HepG2 (cell line): ENCODE results near the gene GDPD5. TPM values are rescaled to one million over a fixed set of nuclear protein-coding genes. Genes with fewer than 3 reads are reported as not detected.
A peak's percentile ranks its signal among the peaks of the same experiment; 100 is the strongest.

Experiments
- AKAP8 ChIP-seq: sonication (generic); formaldehyde crosslinking; IDR thresholded peaks from 2 replicates; pipeline ENCODE4 v1.5.1; 2020; ENCODE audit warnings: mild to moderate bottlenecking, missing genetic modification reagents
- ARID2 ChIP-seq: sonication (generic); formaldehyde crosslinking; IDR thresholded peaks from 2 replicates; pipeline ENCODE4 v1.8.1; 2022; ENCODE audit warnings: mild to moderate bottlenecking, missing genetic modification reagents, borderline replicate concordance
- CBX1 ChIP-seq: IDR thresholded peaks from one replicate; pipeline ENCODE4 v1.6.1; 2016; ENCODE audit warnings: antibody characterized with exemption, low read depth
- CEBPB ChIP-seq: IDR thresholded peaks from 2 replicates; pipeline ENCODE4 v1.6.1; 2011; ENCODE audit warnings: low read depth, low read length, improper control_type of control experiment, borderline replicate concordance
- E2F5 ChIP-seq: sonication (generic); formaldehyde crosslinking; conservative IDR thresholded peaks from 2 replicates; pipeline ENCODE4 v1.4.0; 2020; ENCODE audit warnings: missing genetic modification reagents
- FOXO1 ChIP-seq: sonication (generic); formaldehyde crosslinking; IDR thresholded peaks from 2 replicates; pipeline ENCODE4 v1.4.0; 2020; ENCODE audit warnings: missing genetic modification reagents
- GPN1 ChIP-seq: sonication (generic); formaldehyde crosslinking; IDR thresholded peaks from 2 replicates; pipeline ENCODE4 v1.5.1; 2020; ENCODE audit warnings: missing genetic modification reagents, borderline replicate concordance
- HNF1B ChIP-seq: sonication (generic); formaldehyde crosslinking; IDR thresholded peaks from 2 replicates; pipeline ENCODE4 v1.5.1; 2020; ENCODE audit warnings: mild to moderate bottlenecking, moderate library complexity, missing genetic modification reagents
- MEF2D ChIP-seq: sonication (generic); formaldehyde crosslinking; IDR thresholded peaks from 2 replicates; pipeline ENCODE4 v1.5.1; 2020; ENCODE audit warnings: mild to moderate bottlenecking, missing genetic modification reagents
- NFYC ChIP-seq: IDR thresholded peaks from 2 replicates; pipeline ENCODE4 v1.6.1; 2016; ENCODE audit warnings: missing genetic modification reagents, missing compliant biosample characterization
- NR0B2 ChIP-seq: sonication (generic); formaldehyde crosslinking; IDR thresholded peaks from 2 replicates; pipeline ENCODE4 v1.4.0; 2020; ENCODE audit warnings: mild to moderate bottlenecking, missing genetic modification reagents
- NR1H2 ChIP-seq: sonication (generic); formaldehyde crosslinking; IDR thresholded peaks from 2 replicates; pipeline ENCODE4 v1.8.1; 2022; ENCODE audit warnings: low read depth, missing genetic modification reagents, borderline replicate concordance
- PRDM4 ChIP-seq: sonication (generic); formaldehyde crosslinking; IDR thresholded peaks from 2 replicates; pipeline ENCODE4 v1.9.0; 2021; ENCODE audit warnings: missing genetic modification reagents, borderline replicate concordance
- RARA ChIP-seq: IDR thresholded peaks from 2 replicates; pipeline ENCODE4 v1.6.1; 2016; ENCODE audit warnings: missing genetic modification reagents, missing compliant biosample characterization
- THYN1 ChIP-seq: sonication (generic); formaldehyde crosslinking; IDR thresholded peaks from 2 replicates; pipeline ENCODE4 v1.8.1; 2023; ENCODE audit warnings: low read depth, mild to moderate bottlenecking, moderate library complexity, missing genetic modification reagents, borderline replicate concordance
- ZBTB2 ChIP-seq: sonication (generic); formaldehyde crosslinking; IDR thresholded peaks from 2 replicates; pipeline ENCODE4 v1.8.0; 2022; ENCODE audit warnings: low read depth, missing genetic modification reagents
- ZFP1 ChIP-seq: IDR thresholded peaks from 2 replicates; pipeline ENCODE4 v1.6.1; 2016
- ZKSCAN1 ChIP-seq: fragments of 150-350 bp; IDR thresholded peaks from 2 replicates; pipeline ENCODE4 v1.6.1; 2014; ENCODE audit warnings: low read length
- ZNF431 ChIP-seq: sonication (generic); formaldehyde crosslinking; IDR thresholded peaks from 2 replicates; pipeline ENCODE4 v1.9.0; 2022; ENCODE audit warnings: missing genetic modification reagents, low read depth, mild to moderate bottlenecking, borderline replicate concordance
- ZNF451 ChIP-seq: sonication (generic); formaldehyde crosslinking; IDR thresholded peaks from 2 replicates; pipeline ENCODE4 v1.5.0; 2020; ENCODE audit warnings: mild to moderate bottlenecking, missing genetic modification reagents
- ZNF468 ChIP-seq: sonication (generic); formaldehyde crosslinking; IDR thresholded peaks from 2 replicates; pipeline ENCODE4 v1.8.0; 2022; ENCODE audit warnings: mild to moderate bottlenecking, moderate library complexity, missing genetic modification reagents
- ZNF619 ChIP-seq: sonication (generic); formaldehyde crosslinking; IDR thresholded peaks from 2 replicates; pipeline ENCODE4 v1.4.0; 2020; ENCODE audit warnings: mild to moderate bottlenecking, missing genetic modification reagents
- ZNF788 ChIP-seq: sonication (generic); formaldehyde crosslinking; IDR thresholded peaks from 2 replicates; pipeline ENCODE4 v1.5.0; 2020; ENCODE audit warnings: mild to moderate bottlenecking, missing genetic modification reagents, borderline replicate concordance
- polyA plus RNA-seq, 8 experiments: library from polyadenylated mRNA; depleted of rRNA in 3 of 8; stranded (reverse) in 7 of 8; unstranded in 1 of 8; fragments of >200 nt; fragmentation: Illumina TruSeq in 4 of 8; extraction: Trizol in 4 of 8; gene quantifications; 2 replicates each; pipeline versions ENCODE4 v1.2.1 to v1.2.3, GENCODE V29; 2011 to 2016; ENCODE audit warnings: low read depth in 4 of 8, missing spikeins in 1 of 8, mixed read lengths in 1 of 8; ENCODE audit not compliant: insufficient read depth in 1 of 8
- total RNA-seq, 5 experiments: library from RNA; depleted of rRNA; stranded (reverse); fragments of >200 nt; fragmentation: Illumina TruSeq; extraction: Trizol; gene quantifications; 2 replicates each; pipeline ENCODE4 v1.2.3, GENCODE V29; 2016; ENCODE audit warnings: low read depth in 1 of 5

GDPD5 gene
- total and polyA plus RNA-seq, 2 of the 13 experiments (the other 11 are each of a cell fraction or from before 2014, with no cell fraction given) = 55.0 to 67.5 TPM

- TF ChIP-seq HNF1B (CRISPR knock-in tag) (peak; percentile 49; the same call in 1 of the 2 replicates), MEF2D (CRISPR knock-in tag) (no peak), THYN1 (no peak), NR0B2 (CRISPR knock-in tag) (no peak), NR1H2 (CRISPR knock-in tag) (no peak), CEBPB (peak; percentile 89), ZNF788 (CRISPR knock-in tag) (peak; percentile 94; the same call in 1 of the 2 replicates), ZNF619 (CRISPR knock-in tag) (0 out of 2 replicates have a peak, but pooled peaks have one; percentile 64), GPN1 (CRISPR knock-in tag) (no peak), ZNF468 (no peak), FOXO1 (CRISPR knock-in tag) (peak; percentile 79), ZNF431 (CRISPR knock-in tag) (no peak), ZKSCAN1 (no peak), ZBTB2 (CRISPR knock-in tag) (no peak), ZFP1 (peak; percentile 66), E2F5 (no peak), CBX1 (no peak), RARA (CRISPR knock-in tag) (peak; percentile 48), AKAP8 (no peak), ARID2 (CRISPR knock-in tag) (no peak), PRDM4 (CRISPR knock-in tag) (no peak), ZNF451 (CRISPR knock-in tag) (no peak), NFYC (CRISPR knock-in tag) (no peak)
Measured at GRCh38 chr11:75523811-75524664, 1.7 kb downstream of the GDPD5 start (continued).
